Activated T-cell treated with anti-CD3 and anti-CD28 coated beads, Interleukin-2, amount 50 U/mL, for 72 hours (primary cell): ENCODE results near the gene NAALADL2. TPM values are rescaled to one million over a fixed set of nuclear protein-coding genes. Genes with fewer than 3 reads are reported as not detected.

ENCODE experiments used
- ATAC-seq, 2 donors: fragments of 150-1000 bp; cut with Tn5 transposase; replicated peaks in 1 of 2; 2 replicates each; pipeline ENCODE4 v1.10.0; 2021; ENCODE audit warnings: moderate library complexity in 2 of 2, mild to moderate bottlenecking in 1 of 2
- DNase-seq, 2 donors: peaks; one replicate each; pipeline ENCODE4 v3.0.0; 2021 to 2022; ENCODE audit warnings: mixed read lengths in 1 of 2
- H3K27ac Mint-ChIP-seq: one replicate; pipeline ENCODE4 v1.8.0; 2022; ENCODE audit warnings: mild to moderate bottlenecking, moderate library complexity, mixed read lengths
- H3K27me3 Mint-ChIP-seq: one replicate; pipeline ENCODE4 v1.8.0; 2022; ENCODE audit warnings: low read depth, mixed read lengths
- H3K36me3 Mint-ChIP-seq, 2 donors: one replicate each; pipeline ENCODE4 v1.8.0; 2022; ENCODE audit warnings: mixed read lengths in 2 of 2, mild to moderate bottlenecking in 1 of 2; ENCODE audit not compliant: insufficient read depth in 2 of 2
- H3K4me1 Mint-ChIP-seq: one replicate; pipeline ENCODE4 v1.8.0; 2022; ENCODE audit warnings: low read depth, mixed read lengths
- H3K4me3 Mint-ChIP-seq, 2 donors: one replicate each; pipeline ENCODE4 v1.8.0; 2022; ENCODE audit warnings: mild to moderate bottlenecking in 2 of 2, mixed read lengths in 2 of 2, moderate library complexity in 2 of 2
- H3K9me3 Mint-ChIP-seq, 2 donors: one replicate each; pipeline ENCODE4 v1.8.0; 2022; ENCODE audit warnings: mixed read lengths in 2 of 2
- total RNA-seq, 2 donors: library from RNA; stranded (reverse); gene quantifications; one replicate each; pipeline ENCODE4 v1.2.3, GENCODE V29; 2022

Gene NAALADL2
- total RNA-seq, 2 donors from 2014 or later: 0.58 TPM; not detected in 1

GRCh38 chr3:175311946-175312345 is 452.8 kb downstream of the NAALADL2 start:
- Mint-ChIP-seq H3K4me1 (no peaks in the 10 kb centered on the region), H3K9me3 (peaks cover 0 to 2% of the 10 kb centered on the region in 2 donors), H3K27ac (no peak overlapping the region), H3K36me3 (no peaks in the 10 kb centered on the region), H3K4me3 (no peak overlapping the region), H3K27me3 (no peaks in the 10 kb centered on the region)
- DNase-seq (no peak), ATAC-seq (no peak)

GRCh38 chr3:175312791-175313190 is 453.7 kb downstream of the NAALADL2 start:
- Mint-ChIP-seq H3K9me3 (peaks cover 0 to 2% of the 10 kb centered on the region in 2 donors), H3K27me3 (no peaks in the 10 kb centered on the region), H3K4me3 (no peak overlapping the region), H3K27ac (no peak overlapping the region), H3K4me1 (no peaks in the 10 kb centered on the region), H3K36me3 (no peaks in the 10 kb centered on the region)
- no peak for ATAC-seq
- DNase-seq: no peak

- Mint-ChIP-seq H3K9me3 (peaks cover 0 to 2% of the 10 kb centered on the region in 2 donors), H3K27ac (no peak overlapping the region), H3K27me3 (no peaks in the 10 kb centered on the region), H3K4me3 (no peak overlapping the region), H3K4me1 (no peaks in the 10 kb centered on the region), H3K36me3 (no peaks in the 10 kb centered on the region)
- DNase-seq: no peak
- ATAC-seq: no peak
Observed at GRCh38 chr3:175316799-175317198, 457.7 kb downstream of the NAALADL2 start.

- no peaks in the 10 kb centered on the region for H3K4me1 Mint-ChIP-seq
- H3K27me3 Mint-ChIP-seq: no peaks in the 10 kb centered on the region
- peaks cover 0 to 6% of the 10 kb centered on the region in 2 donors for H3K9me3 Mint-ChIP-seq
- ATAC-seq (no peak), DNase-seq (no peak)
- no peak overlapping the region for H3K4me3 Mint-ChIP-seq
- H3K36me3 Mint-ChIP-seq: no peaks in the 10 kb centered on the region
- no peak overlapping the region for H3K27ac Mint-ChIP-seq
Observed at GRCh38 chr3:175325440-175325839, 466.3 kb downstream of the NAALADL2 start.

- no peaks in the 10 kb centered on the region for H3K36me3 Mint-ChIP-seq
- H3K27ac Mint-ChIP-seq: no peak overlapping the region
- H3K4me1 Mint-ChIP-seq: no peaks in the 10 kb centered on the region
- DNase-seq (no peak), ATAC-seq (no peak)
- H3K4me3 Mint-ChIP-seq: no peak overlapping the region
- no peaks in the 10 kb centered on the region for H3K27me3 Mint-ChIP-seq
- peaks cover 0 to 6% of the 10 kb centered on the region in 2 donors for H3K9me3 Mint-ChIP-seq
Observed at GRCh38 chr3:175326041-175326440, 466.9 kb downstream of the NAALADL2 start.

GRCh38 chr3:175329373-175329772 is 470.2 kb downstream of the NAALADL2 start:
- DNase-seq (no peak), ATAC-seq (no peak)
- no peak overlapping the region for H3K4me3 Mint-ChIP-seq
- no peaks in the 10 kb centered on the region for H3K36me3 Mint-ChIP-seq
- H3K27ac Mint-ChIP-seq: no peak overlapping the region
- H3K27me3 Mint-ChIP-seq: no peaks in the 10 kb centered on the region
- peaks cover 2 to 9% of the 10 kb centered on the region in 2 donors for H3K9me3 Mint-ChIP-seq
- no peaks in the 10 kb centered on the region for H3K4me1 Mint-ChIP-seq

- no peaks in the 10 kb centered on the region for H3K36me3 Mint-ChIP-seq
- H3K9me3 Mint-ChIP-seq: peaks cover 2 to 9% of the 10 kb centered on the region in 2 donors
- no peak for DNase-seq
- H3K4me3 Mint-ChIP-seq: no peak overlapping the region
- H3K27me3 Mint-ChIP-seq: no peaks in the 10 kb centered on the region
- H3K27ac Mint-ChIP-seq: no peak overlapping the region
- no peaks in the 10 kb centered on the region for H3K4me1 Mint-ChIP-seq
- no peak for ATAC-seq
Observed at GRCh38 chr3:175335229-175335628, 476.1 kb downstream of the NAALADL2 start.

- H3K9me3 Mint-ChIP-seq: peaks cover 2 to 6% of the 10 kb centered on the region in 2 donors
- no peak overlapping the region for H3K4me3 Mint-ChIP-seq
- ATAC-seq (no peak), DNase-seq (no peak)
- H3K4me1 Mint-ChIP-seq: no peaks in the 10 kb centered on the region
- H3K27ac Mint-ChIP-seq: no peak overlapping the region
- H3K36me3 Mint-ChIP-seq: no peaks in the 10 kb centered on the region
- no peaks in the 10 kb centered on the region for H3K27me3 Mint-ChIP-seq
Observed at GRCh38 chr3:175336406-175337133, 477.4 kb downstream of the NAALADL2 start.

- ATAC-seq: no peak
- Mint-ChIP-seq H3K9me3 (peaks cover 2 to 6% of the 10 kb centered on the region in 2 donors), H3K4me1 (no peaks in the 10 kb centered on the region), H3K36me3 (no peaks in the 10 kb centered on the region), H3K27ac (no peak overlapping the region), H3K4me3 (no peak overlapping the region), H3K27me3 (no peaks in the 10 kb centered on the region)
- DNase-seq: no peak
Observed at GRCh38 chr3:175337631-175338030, 478.5 kb downstream of the NAALADL2 start.

GRCh38 chr3:175338775-175339535 is 479.8 kb downstream of the NAALADL2 start:
- ATAC-seq (no peak), DNase-seq (no peak)
- Mint-ChIP-seq H3K27me3 (no peaks in the 10 kb centered on the region), H3K9me3 (peaks cover 0 to 6% of the 10 kb centered on the region in 2 donors), H3K4me3 (no peak overlapping the region), H3K27ac (no peak overlapping the region), H3K4me1 (no peaks in the 10 kb centered on the region), H3K36me3 (no peaks in the 10 kb centered on the region)

GRCh38 chr3:175340338-175341015 is 481.3 kb downstream of the NAALADL2 start:
- H3K9me3 Mint-ChIP-seq: peaks cover 2 to 8% of the 10 kb centered on the region in 2 donors
- no peak overlapping the region for H3K27ac Mint-ChIP-seq
- no peaks in the 10 kb centered on the region for H3K36me3 Mint-ChIP-seq
- no peaks in the 10 kb centered on the region for H3K27me3 Mint-ChIP-seq
- ATAC-seq: no peak
- no peak overlapping the region for H3K4me3 Mint-ChIP-seq
- no peak for DNase-seq
- H3K4me1 Mint-ChIP-seq: no peaks in the 10 kb centered on the region

- Mint-ChIP-seq H3K27ac (no peak overlapping the region), H3K36me3 (no peaks in the 10 kb centered on the region), H3K27me3 (no peaks in the 10 kb centered on the region), H3K4me3 (no peak overlapping the region), H3K9me3 (peaks cover 2 to 8% of the 10 kb centered on the region in 2 donors), H3K4me1 (no peaks in the 10 kb centered on the region)
- DNase-seq: no peak
- no peak for ATAC-seq
Observed at GRCh38 chr3:175342196-175342595, 483.1 kb downstream of the NAALADL2 start.

- no peak for DNase-seq
Observed at GRCh38 chr3:175343946-175344345, 484.8 kb downstream of the NAALADL2 start.

More at GRCh38 chr3:175343946-175344345, 484.8 kb downstream of the NAALADL2 start:
- Mint-ChIP-seq H3K27me3 (no peaks in the 10 kb centered on the region), H3K4me1 (no peaks in the 10 kb centered on the region), H3K9me3 (peaks cover 2 to 4% of the 10 kb centered on the region in 2 donors), H3K36me3 (no peaks in the 10 kb centered on the region), H3K4me3 (no peak overlapping the region), H3K27ac (no peak overlapping the region)
- no peak for ATAC-seq
